Loucy (cell line): ENCODE measurements around the gene MAPKBP1.

Experiments used
- H2AFZ ChIP-seq: fragments of 200-600 bp; sonication (generic); 2 replicates; pipeline ENCODE4 v1.6.0; 2016; ENCODE audit warnings: antibody characterized with exemption, mild to moderate bottlenecking, low read length, moderate library complexity
- H3F3A ChIP-seq: fragments of 200-600 bp; 2 replicates; pipeline ENCODE4 v1.6.0; 2016; ENCODE audit warnings: antibody characterized with exemption, low read depth, mild to moderate bottlenecking
- H3K27me3 ChIP-seq: fragments of 200-600 bp; sonication (generic); 2 replicates; pipeline ENCODE4 v1.6.1; 2014; ENCODE audit warnings: low read length, mild to moderate bottlenecking; ENCODE audit not compliant: insufficient read depth, poor library complexity, severe bottlenecking
- H3K36me3 ChIP-seq: fragments of 200-600 bp; sonication (generic); 2 replicates; pipeline ENCODE4 v1.6.1; 2016; ENCODE audit warnings: low read length; ENCODE audit not compliant: insufficient read depth
- H3K4me1 ChIP-seq: fragments of 200-600 bp; sonication (generic); 2 replicates; pipeline ENCODE4 v1.5.1; 2014; ENCODE audit warnings: low read length, mild to moderate bottlenecking; ENCODE audit not compliant: insufficient read depth, poor library complexity, severe bottlenecking
- H3K4me2 ChIP-seq: fragments of 200-600 bp; sonication (generic); 2 replicates; pipeline ENCODE4 v1.6.0; 2014; ENCODE audit warnings: antibody characterized with exemption, low read length, low read depth, mild to moderate bottlenecking; ENCODE audit not compliant: poor library complexity, severe bottlenecking
- H3K4me3 ChIP-seq: fragments of 200-600 bp; sonication (generic); 2 replicates; pipeline ENCODE4 v1.5.1; 2014; ENCODE audit warnings: low read length, mild to moderate bottlenecking, mixed read lengths; ENCODE audit not compliant: poor library complexity, severe bottlenecking
- H3K79me2 ChIP-seq: fragments of 200-600 bp; sonication (generic); 2 replicates; pipeline ENCODE4 v1.6.1; 2014; ENCODE audit warnings: low read length; ENCODE audit not compliant: insufficient read depth
- H3K9ac ChIP-seq: fragments of 200-600 bp; sonication (generic); 2 replicates; pipeline ENCODE4 v1.6.0; 2014; ENCODE audit warnings: mild to moderate bottlenecking, low read depth, low read length, moderate library complexity; ENCODE audit not compliant: poor library complexity, severe bottlenecking
- H3K9me2 ChIP-seq: fragments of 200-600 bp; sonication (generic); replicated peaks from 2 replicates; pipeline ENCODE4 v1.6.1; 2016; ENCODE audit warnings: low read depth, low read length, mixed read lengths
- H3K9me3 ChIP-seq: fragments of 200-600 bp; sonication (generic); 2 replicates; pipeline ENCODE4 v1.6.1; 2014; ENCODE audit warnings: mild to moderate bottlenecking, antibody characterized with exemption, low read length, low read depth; ENCODE audit not compliant: insufficient read depth
- H4K20me1 ChIP-seq: fragments of 200-600 bp; sonication (generic); 2 replicates; pipeline ENCODE4 v1.6.0; 2014; ENCODE audit warnings: antibody characterized with exemption, low read length, mild to moderate bottlenecking; ENCODE audit not compliant: insufficient read depth, poor library complexity, severe bottlenecking
- EZH2phosphoT487 ChIP-seq: fragments of 200-600 bp; IDR thresholded peaks from 2 replicates; pipeline ENCODE4 v1.6.1; 2018; ENCODE audit warnings: antibody characterized with exemption, mild to moderate bottlenecking, moderate library complexity, borderline replicate concordance
- TF ChIP-seq, protein P1 (sequence below): fragments of 200-600 bp; sonication (generic); conservative IDR thresholded peaks from 2 replicates; pipeline ENCODE4 v1.5.1; 2014; ENCODE audit warnings: mild to moderate bottlenecking, antibody characterized with exemption, low read length

MAPKBP1 gene

DNA sequence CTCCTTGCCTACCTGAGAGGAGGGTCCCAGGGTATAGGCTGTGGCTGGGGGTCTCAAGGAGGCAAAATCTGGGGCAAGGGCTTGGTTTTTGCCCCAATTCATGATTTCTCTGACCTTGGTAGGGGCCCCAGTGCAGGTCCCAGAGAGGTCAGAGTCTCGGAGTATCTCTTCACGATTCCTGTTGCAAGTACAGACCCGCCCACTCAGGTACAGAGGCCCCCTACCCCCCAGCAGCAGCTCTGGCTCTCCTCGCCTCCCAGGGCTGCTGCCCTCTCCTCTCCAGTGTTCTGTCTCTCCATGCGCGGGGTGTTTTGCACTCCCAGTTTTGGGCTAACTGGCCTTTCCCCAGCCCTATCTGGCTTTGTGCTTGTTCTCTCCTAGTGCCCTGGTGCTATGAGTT lies 48.2 kb downstream of the MAPKBP1 start:
- Histone ChIP-seq H3K4me2 (no peak overlapping the region), H3K4me1 (peaks cover 4% of the 10 kb centered on the region), H3K36me3 (peaks cover 51% of the 10 kb centered on the region; the same call in 1 of the 2 replicates), H3K9me2 (no peaks in the 10 kb centered on the region), H3K9ac (no peak overlapping the region), H3K79me2 (no peaks in the 10 kb centered on the region), H4K20me1 (no peaks in the 10 kb centered on the region), H2AFZ (no peak overlapping the region), H3K27me3 (no peaks in the 10 kb centered on the region), H3F3A (no peaks in the 10 kb centered on the region), H3K4me3 (no peak overlapping the region), H3K9me3 (no peaks in the 10 kb centered on the region)
- TF ChIP-seq, protein P1, sequence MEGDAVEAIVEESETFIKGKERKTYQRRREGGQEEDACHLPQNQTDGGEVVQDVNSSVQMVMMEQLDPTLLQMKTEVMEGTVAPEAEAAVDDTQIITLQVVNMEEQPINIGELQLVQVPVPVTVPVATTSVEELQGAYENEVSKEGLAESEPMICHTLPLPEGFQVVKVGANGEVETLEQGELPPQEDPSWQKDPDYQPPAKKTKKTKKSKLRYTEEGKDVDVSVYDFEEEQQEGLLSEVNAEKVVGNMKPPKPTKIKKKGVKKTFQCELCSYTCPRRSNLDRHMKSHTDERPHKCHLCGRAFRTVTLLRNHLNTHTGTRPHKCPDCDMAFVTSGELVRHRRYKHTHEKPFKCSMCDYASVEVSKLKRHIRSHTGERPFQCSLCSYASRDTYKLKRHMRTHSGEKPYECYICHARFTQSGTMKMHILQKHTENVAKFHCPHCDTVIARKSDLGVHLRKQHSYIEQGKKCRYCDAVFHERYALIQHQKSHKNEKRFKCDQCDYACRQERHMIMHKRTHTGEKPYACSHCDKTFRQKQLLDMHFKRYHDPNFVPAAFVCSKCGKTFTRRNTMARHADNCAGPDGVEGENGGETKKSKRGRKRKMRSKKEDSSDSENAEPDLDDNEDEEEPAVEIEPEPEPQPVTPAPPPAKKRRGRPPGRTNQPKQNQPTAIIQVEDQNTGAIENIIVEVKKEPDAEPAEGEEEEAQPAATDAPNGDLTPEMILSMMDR, result no peak
- no peak for TF ChIP-seq EZH2phosphoT487

DNA sequence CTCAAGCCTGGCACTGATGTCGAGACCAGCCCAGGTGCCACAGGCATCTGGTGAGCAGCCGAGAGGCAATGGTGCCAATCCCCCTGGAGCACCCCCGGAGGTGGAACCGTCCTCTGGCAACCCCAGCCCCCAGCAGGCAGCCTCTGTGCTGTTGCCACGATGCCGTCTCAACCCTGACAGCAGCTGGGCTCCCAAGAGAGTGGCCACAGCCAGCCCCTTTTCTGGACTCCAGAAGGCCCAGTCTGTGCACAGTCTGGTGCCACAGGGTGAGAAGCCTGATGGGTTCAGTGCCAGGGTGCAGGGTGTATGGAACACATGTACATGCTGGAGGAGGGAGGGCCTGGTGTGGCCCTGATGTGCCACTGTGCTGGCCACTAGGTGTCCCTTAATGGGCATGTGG lies 48.7 kb downstream of the MAPKBP1 start:
- H3K27me3 ChIP-seq, result no peaks in the 10 kb centered on the region
- H3K9me3 ChIP-seq, result no peaks in the 10 kb centered on the region
- no peak overlapping the region for H3K4me2 ChIP-seq
- TF ChIP-seq EZH2phosphoT487, result no peak
- TF ChIP-seq, protein P1, result no peak
- H3K36me3 ChIP-seq, result peaks cover 46% of the 10 kb centered on the region; the same call in 1 of the 2 replicates
- H3K9ac ChIP-seq, result no peak overlapping the region
- no peak overlapping the region for H2AFZ ChIP-seq
- no peaks in the 10 kb centered on the region for H3K9me2 ChIP-seq
- peaks cover 6% of the 10 kb centered on the region for H3K4me1 ChIP-seq
- no peak overlapping the region for H3K4me3 ChIP-seq
- no peaks in the 10 kb centered on the region for H4K20me1 ChIP-seq
- H3F3A ChIP-seq, result no peaks in the 10 kb centered on the region
- no peaks in the 10 kb centered on the region for H3K79me2 ChIP-seq

DNA sequence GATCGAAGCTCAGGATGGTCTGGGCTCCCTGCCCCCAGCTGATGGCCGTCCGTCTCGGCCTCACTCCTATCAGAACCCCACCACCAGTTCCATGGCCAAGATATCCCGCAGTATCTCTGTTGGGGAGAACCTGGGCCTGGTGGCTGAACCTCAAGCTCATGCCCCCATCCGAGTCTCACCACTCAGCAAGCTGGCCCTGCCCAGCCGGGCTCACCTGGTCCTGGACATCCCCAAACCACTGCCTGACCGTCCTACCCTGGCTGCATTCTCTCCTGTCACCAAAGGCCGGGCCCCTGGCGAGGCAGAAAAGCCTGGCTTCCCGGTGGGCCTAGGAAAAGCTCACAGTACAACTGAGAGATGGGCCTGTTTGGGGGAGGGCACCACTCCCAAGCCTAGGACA lies 49.2 kb downstream of the MAPKBP1 start:
- no peak overlapping the region for H2AFZ ChIP-seq
- no peak overlapping the region for H3K9ac ChIP-seq
- H3K79me2 ChIP-seq, result 0 out of 2 replicates have a peak, but pooled peaks cover 4% of the 10 kb centered on the region
- no peaks in the 10 kb centered on the region for H3F3A ChIP-seq
- no peak overlapping the region for H3K4me2 ChIP-seq
- TF ChIP-seq, protein P1, result no peak
- TF ChIP-seq EZH2phosphoT487, result no peak
- H3K4me1 ChIP-seq, result peaks cover 9% of the 10 kb centered on the region
- H3K4me3 ChIP-seq, result no peak overlapping the region
- no peaks in the 10 kb centered on the region for H3K9me2 ChIP-seq
- no peaks in the 10 kb centered on the region for H3K9me3 ChIP-seq
- no peaks in the 10 kb centered on the region for H3K27me3 ChIP-seq
- no peaks in the 10 kb centered on the region for H4K20me1 ChIP-seq
- H3K36me3 ChIP-seq, result peaks cover 40% of the 10 kb centered on the region; the same call in 1 of the 2 replicates
